KMS-11 (cell line): ENCODE measurements around the gene PUSL1.

Experiments used
- H2AFZ ChIP-seq: fragments of 200-600 bp; sonication (generic); 2 replicates; pipeline ENCODE4 v1.6.1; 2016; ENCODE audit warnings: antibody characterized with exemption, mixed run types, low read depth
- H3K27ac ChIP-seq: fragments of 200-600 bp; sonication (generic); 2 replicates; pipeline ENCODE4 v1.6.1; 2016; ENCODE audit warnings: mild to moderate bottlenecking, mixed run types
- H3K27me3 ChIP-seq: fragments of 200-600 bp; sonication (generic); 2 replicates; pipeline ENCODE4 v1.6.1; 2017; ENCODE audit warnings: mild to moderate bottlenecking, low read depth, mixed run types, moderate library complexity; ENCODE audit not compliant: insufficient read depth
- H3K36me3 ChIP-seq: fragments of 200-600 bp; sonication (generic); 2 replicates; pipeline ENCODE4 v1.6.1; 2017; ENCODE audit warnings: mild to moderate bottlenecking, mixed run types; ENCODE audit not compliant: insufficient read depth
- H3K4me1 ChIP-seq: fragments of 200-600 bp; sonication (generic); 2 replicates; pipeline ENCODE4 v1.6.1; 2016; ENCODE audit warnings: mild to moderate bottlenecking, low read depth, mixed run types; ENCODE audit not compliant: poor library complexity, severe bottlenecking
- H3K4me2 ChIP-seq: fragments of 200-600 bp; sonication (generic); 2 replicates; pipeline ENCODE4 v1.7.0; 2016; ENCODE audit warnings: mild to moderate bottlenecking, mixed run types
- H3K4me3 ChIP-seq: fragments of 200-600 bp; sonication (generic); IDR thresholded peaks from 2 replicates; pipeline ENCODE4 v1.6.1; 2017; ENCODE audit warnings: low read depth, low read length, mixed read lengths; ENCODE audit not compliant: insufficient read depth
- H3K79me2 ChIP-seq: fragments of 200-600 bp; sonication (generic); 2 replicates; pipeline ENCODE4 v1.6.1; 2016; ENCODE audit warnings: low read depth, mixed run types; ENCODE audit not compliant: insufficient read depth
- H3K9ac ChIP-seq: fragments of 200-600 bp; sonication (generic); 2 replicates; pipeline ENCODE4 v1.6.1; 2016; ENCODE audit warnings: mild to moderate bottlenecking, mixed run types
- H4K20me1 ChIP-seq: fragments of 200-600 bp; sonication (generic); 2 replicates; pipeline ENCODE4 v1.6.1; 2016; ENCODE audit warnings: mild to moderate bottlenecking, mixed run types; ENCODE audit not compliant: insufficient read depth
- TF ChIP-seq, protein P1 (sequence below): fragments of 200-600 bp; sonication (generic); conservative IDR thresholded peaks from 2 replicates; pipeline ENCODE4 v1.6.1; 2017; ENCODE audit warnings: low read depth, mild to moderate bottlenecking, antibody characterized with exemption, low read length, moderate library complexity, mixed read lengths

PUSL1 gene

GRCh38 chr1:1341549-1342021, 33.2 kb downstream of the PUSL1 start:
- Histone ChIP-seq H3K79me2 (no peaks in the 10 kb centered on the region), H3K27me3 (no peaks in the 10 kb centered on the region), H2AFZ (no peak overlapping the region), H3K36me3 (no peaks in the 10 kb centered on the region), H3K4me2 (no peak overlapping the region), H3K4me1 (no peaks in the 10 kb centered on the region), H4K20me1 (no peaks in the 10 kb centered on the region), H3K9ac (no peak overlapping the region), H3K27ac (no peak overlapping the region), H3K4me3 (no peak overlapping the region)
- TF ChIP-seq, protein P1, sequence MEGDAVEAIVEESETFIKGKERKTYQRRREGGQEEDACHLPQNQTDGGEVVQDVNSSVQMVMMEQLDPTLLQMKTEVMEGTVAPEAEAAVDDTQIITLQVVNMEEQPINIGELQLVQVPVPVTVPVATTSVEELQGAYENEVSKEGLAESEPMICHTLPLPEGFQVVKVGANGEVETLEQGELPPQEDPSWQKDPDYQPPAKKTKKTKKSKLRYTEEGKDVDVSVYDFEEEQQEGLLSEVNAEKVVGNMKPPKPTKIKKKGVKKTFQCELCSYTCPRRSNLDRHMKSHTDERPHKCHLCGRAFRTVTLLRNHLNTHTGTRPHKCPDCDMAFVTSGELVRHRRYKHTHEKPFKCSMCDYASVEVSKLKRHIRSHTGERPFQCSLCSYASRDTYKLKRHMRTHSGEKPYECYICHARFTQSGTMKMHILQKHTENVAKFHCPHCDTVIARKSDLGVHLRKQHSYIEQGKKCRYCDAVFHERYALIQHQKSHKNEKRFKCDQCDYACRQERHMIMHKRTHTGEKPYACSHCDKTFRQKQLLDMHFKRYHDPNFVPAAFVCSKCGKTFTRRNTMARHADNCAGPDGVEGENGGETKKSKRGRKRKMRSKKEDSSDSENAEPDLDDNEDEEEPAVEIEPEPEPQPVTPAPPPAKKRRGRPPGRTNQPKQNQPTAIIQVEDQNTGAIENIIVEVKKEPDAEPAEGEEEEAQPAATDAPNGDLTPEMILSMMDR, result no peak

- TF ChIP-seq, protein P1, result no peak
- H3K9ac ChIP-seq, result no peak overlapping the region
- no peaks in the 10 kb centered on the region for H4K20me1 ChIP-seq
- H3K27ac ChIP-seq, result no peak overlapping the region
- H3K36me3 ChIP-seq, result no peaks in the 10 kb centered on the region
- no peaks in the 10 kb centered on the region for H3K79me2 ChIP-seq
- H2AFZ ChIP-seq, result no peak overlapping the region
- no peak overlapping the region for H3K4me2 ChIP-seq
- H3K4me3 ChIP-seq, result no peak overlapping the region
- no peaks in the 10 kb centered on the region for H3K27me3 ChIP-seq
- H3K4me1 ChIP-seq, result no peaks in the 10 kb centered on the region
These were observed 33.7 kb downstream of the PUSL1 start for GRCh38 chr1:1342061-1342562.

- H3K36me3 ChIP-seq, result no peaks in the 10 kb centered on the region
- no peaks in the 10 kb centered on the region; the same call in 1 of the 2 replicates for H3K79me2 ChIP-seq
- no peaks in the 10 kb centered on the region for H4K20me1 ChIP-seq
- H3K27me3 ChIP-seq, result no peaks in the 10 kb centered on the region
- no peak overlapping the region for H3K9ac ChIP-seq
- no peak overlapping the region for H3K4me2 ChIP-seq
- peaks cover 4% of the 10 kb centered on the region for H3K4me1 ChIP-seq
- no peak overlapping the region for H2AFZ ChIP-seq
- no peak overlapping the region for H3K27ac ChIP-seq
- H3K4me3 ChIP-seq, result no peak overlapping the region
- TF ChIP-seq, protein P1, result no peak
These were observed 34.3 kb downstream of the PUSL1 start for GRCh38 chr1:1342584-1343115.

- no peaks in the 10 kb centered on the region; the same call in 1 of the 2 replicates for H3K79me2 ChIP-seq
- peaks cover 12% of the 10 kb centered on the region for H3K4me1 ChIP-seq
- no peak overlapping the region for H3K4me3 ChIP-seq
- no peak overlapping the region for H3K9ac ChIP-seq
- H2AFZ ChIP-seq, result no peak overlapping the region
- H3K36me3 ChIP-seq, result no peaks in the 10 kb centered on the region
- TF ChIP-seq, protein P1, result no peak
- no peak overlapping the region for H3K4me2 ChIP-seq
- H3K27ac ChIP-seq, result no peak overlapping the region
- no peaks in the 10 kb centered on the region for H4K20me1 ChIP-seq
- H3K27me3 ChIP-seq, result no peaks in the 10 kb centered on the region
These were observed 35.5 kb downstream of the PUSL1 start for GRCh38 chr1:1343811-1344421.
